ENCODE measurements around the gene JUND. TPM values are rescaled to one million over a fixed set of nuclear protein-coding genes. Genes with fewer than 3 reads are reported as not detected.

Gene JUND
- total and polyA plus RNA-seq, 8 donors: 86.8 to 181 (median 123) TPM

DNA sequence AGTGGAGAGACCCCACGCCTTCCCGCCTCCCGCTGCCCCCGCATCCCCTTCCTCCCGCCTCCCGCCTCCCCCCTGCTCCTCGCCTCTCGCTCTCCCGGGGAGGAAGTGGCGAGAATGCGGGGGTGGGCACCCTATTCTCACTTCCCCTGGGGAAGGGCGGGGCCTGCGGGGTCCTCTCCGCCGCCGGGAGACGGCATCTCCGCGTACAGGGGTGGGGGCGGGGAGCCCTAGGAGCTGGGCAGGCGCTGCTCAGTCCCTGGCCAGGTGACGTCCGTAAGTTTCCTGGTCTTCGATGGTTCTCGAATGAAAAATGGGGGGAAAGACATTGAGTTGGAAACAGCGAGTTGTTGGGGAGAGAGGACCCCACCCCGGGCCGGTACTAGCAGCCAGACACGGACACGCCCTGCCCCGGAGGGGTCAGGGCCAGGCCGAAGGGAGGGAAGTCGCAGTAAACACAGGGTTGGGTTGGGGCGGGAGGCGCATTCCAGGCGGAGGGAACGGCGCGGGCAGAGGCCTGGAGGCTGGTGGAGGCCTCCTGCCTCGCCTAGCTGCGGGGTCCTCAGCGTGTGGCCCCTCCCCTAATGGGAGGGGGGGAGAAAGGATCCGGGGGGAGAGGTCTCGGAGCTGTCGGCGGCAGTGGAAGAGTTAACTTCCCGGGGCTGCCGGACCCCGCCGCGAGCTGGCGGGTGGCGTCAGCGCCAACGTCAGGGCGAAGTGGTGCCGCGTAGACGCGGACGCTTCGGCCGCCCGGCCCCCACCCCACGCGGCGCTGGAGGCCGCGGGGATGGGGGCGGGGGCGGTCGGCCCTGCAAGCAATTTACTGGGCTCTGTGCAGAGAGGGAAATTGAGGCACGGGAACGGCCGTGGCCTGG, 10.4 kb upstream of the JUND start:
- WGBS, 2 donors: 3 to 5% methylated on average over 54 to 74 of the region's 75 CpGs
- DNase-seq (peak; percentile 66 to 88 (median 82)), FAIRE-seq (no peak), ATAC-seq (peak; percentile 68 to 83 (median 78))
- intact Hi-C loops (cut with DNase I): no loop called here
- Histone ChIP-seq H3K9me3 (no peaks in the 10 kb centered on the region), H3K27me3 (no peaks in the 10 kb centered on the region), H3K4me1 (peaks cover 0 to 4% (median 0%) of the 10 kb centered on the region in 3 donors), H3K27ac (peak overlapping the region; percentile 91 to 98 (median 94)), H3K4me3 (peak overlapping the region; percentile 29 to 73 (median 48)), H3K36me3 (no peaks in the 10 kb centered on the region)
- TF ChIP-seq, protein P1, sequence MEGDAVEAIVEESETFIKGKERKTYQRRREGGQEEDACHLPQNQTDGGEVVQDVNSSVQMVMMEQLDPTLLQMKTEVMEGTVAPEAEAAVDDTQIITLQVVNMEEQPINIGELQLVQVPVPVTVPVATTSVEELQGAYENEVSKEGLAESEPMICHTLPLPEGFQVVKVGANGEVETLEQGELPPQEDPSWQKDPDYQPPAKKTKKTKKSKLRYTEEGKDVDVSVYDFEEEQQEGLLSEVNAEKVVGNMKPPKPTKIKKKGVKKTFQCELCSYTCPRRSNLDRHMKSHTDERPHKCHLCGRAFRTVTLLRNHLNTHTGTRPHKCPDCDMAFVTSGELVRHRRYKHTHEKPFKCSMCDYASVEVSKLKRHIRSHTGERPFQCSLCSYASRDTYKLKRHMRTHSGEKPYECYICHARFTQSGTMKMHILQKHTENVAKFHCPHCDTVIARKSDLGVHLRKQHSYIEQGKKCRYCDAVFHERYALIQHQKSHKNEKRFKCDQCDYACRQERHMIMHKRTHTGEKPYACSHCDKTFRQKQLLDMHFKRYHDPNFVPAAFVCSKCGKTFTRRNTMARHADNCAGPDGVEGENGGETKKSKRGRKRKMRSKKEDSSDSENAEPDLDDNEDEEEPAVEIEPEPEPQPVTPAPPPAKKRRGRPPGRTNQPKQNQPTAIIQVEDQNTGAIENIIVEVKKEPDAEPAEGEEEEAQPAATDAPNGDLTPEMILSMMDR (IDR thresholded peaks at IDR 0.05): no peak

DNA sequence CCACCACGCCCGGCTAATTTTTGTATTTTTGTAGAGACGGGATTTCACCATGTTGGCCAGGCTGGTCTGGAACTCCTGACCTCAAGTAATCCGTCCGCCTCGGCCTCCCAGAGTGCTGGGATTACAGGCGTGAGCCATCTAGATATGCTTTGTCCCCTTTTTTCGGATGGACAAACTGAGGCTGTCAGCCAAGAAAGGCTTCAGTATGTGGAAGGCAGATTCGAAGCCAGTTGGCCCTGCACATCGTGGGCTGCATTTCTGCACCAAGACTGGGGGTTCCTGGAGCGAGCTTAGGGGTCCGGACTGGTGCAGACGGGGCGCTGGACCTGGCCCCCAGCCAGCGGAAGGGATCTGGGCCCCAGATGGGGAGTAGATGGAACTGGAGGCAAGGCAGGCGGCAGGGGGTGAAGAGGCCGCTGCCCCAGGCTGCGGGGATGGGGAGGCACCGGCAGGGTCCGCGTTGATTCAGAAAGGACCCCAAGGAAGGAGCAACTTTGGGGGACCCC, 9.7 kb upstream of the JUND start:
- peak overlapping the region; percentile 91 to 98 (median 94) for H3K27ac ChIP-seq
- DNase-seq: no peak
- intact Hi-C loops (cut with DNase I): no loop called here
- no peaks in the 10 kb centered on the region for H3K36me3 ChIP-seq
- no peak for FAIRE-seq
- no peaks in the 10 kb centered on the region for H3K27me3 ChIP-seq
- 71 to 75% methylated on average over 17 to 21 of the region's 21 CpGs for WGBS, 2 donors
- TF ChIP-seq, protein P1 (IDR thresholded peaks at IDR 0.05): no peak
- no peak for ATAC-seq
- H3K9me3 ChIP-seq: no peaks in the 10 kb centered on the region
- peak overlapping the region; percentile 29 to 73 (median 48) for H3K4me3 ChIP-seq
- peaks cover 0 to 4% (median 0%) of the 10 kb centered on the region in 3 donors for H3K4me1 ChIP-seq

DNA sequence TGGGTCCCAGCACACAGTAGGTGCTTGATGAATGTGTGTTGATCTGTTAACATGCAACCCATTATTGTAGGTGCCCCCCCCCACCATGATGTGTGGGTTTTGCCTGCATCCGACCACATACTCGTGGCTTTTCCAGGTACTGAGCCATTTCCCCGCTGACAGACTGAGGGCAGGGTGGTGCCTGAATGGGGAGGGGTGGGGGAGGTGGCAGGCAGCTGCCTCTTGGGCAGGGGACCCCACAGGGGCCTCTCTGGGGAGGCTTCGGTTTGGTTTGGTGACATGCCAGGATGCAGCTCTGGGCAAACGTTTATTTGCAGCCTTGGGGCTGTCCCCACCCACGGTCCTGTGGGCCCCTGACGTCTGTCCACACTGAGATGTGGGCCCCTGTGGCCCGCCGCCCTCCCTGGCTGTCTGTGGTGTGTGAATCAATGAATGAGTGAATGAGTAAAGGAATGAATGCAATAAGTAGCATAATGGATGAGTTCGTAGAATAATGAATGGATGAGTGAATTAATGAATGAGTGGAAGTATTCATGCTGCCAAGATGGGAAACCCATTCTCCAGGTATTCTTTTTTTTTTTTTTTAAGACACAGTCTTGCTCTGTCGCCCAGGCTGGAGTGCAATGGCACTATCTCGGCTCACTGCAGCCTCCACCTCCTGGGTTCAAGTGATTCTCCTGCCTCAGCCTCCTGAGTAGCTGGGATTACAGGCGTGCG, 9.0 kb upstream of the JUND start:
- Histone ChIP-seq H3K4me1 (peaks cover 0 to 4% (median 0%) of the 10 kb centered on the region in 3 donors), H3K9me3 (no peaks in the 10 kb centered on the region), H3K4me3 (no peak overlapping the region), H3K36me3 (no peaks in the 10 kb centered on the region), H3K27me3 (no peaks in the 10 kb centered on the region), H3K27ac (no peak overlapping the region)
- ATAC-seq: no peak
- FAIRE-seq: no peak
- WGBS, 2 donors: 41 to 42% methylated on average over 14 of the region's 14 CpGs
- DNase-seq: peak in 1 of 6 donors; percentile 51
- intact Hi-C loops (cut with DNase I): no loop called here
- TF ChIP-seq, protein P1 (IDR thresholded peaks at IDR 0.05): no peak

DNA sequence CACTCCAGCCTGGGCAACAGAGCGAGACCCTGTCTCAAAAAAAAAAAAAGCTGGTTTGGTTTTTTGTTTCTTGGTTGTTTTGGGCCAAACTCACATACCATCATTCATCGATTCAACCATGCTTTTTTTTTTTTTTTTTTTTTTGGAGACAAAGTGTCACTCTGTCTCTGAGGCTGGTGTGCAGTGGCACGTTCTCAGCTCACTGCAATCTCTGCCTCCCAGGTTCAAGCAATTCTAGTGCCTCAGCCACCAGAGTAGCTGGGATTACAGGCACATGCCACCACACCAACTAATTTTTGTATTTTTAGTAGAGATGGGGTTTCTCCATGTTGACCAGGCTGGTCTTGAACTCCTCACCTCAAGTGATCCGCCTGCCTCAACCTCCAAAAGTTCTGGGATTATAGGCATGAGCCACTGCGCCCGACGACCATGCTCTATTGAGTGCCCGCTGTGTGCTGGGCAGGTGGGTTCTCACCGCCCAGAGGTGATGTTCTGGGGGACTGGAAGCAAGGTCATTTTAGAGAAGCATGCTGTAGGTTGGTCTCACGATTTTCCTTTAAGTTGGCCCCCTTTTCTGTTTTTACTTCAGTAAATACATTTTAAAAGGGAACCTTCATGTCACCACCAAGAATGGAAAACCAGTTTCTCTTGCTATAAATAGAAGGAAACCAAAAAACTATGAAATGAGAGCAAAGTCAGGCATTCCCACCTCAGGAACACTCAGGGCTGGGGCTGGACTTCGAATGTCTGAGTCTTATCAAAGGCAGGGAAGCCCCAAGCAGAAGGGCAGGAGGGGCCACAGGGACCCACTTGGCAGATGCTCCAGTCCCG, 8.3 kb upstream of the JUND start:
- WGBS, 2 donors: 57 to 62% methylated on average over 12 of the region's 12 CpGs
- no peak for ATAC-seq
- DNase-seq: no peak
- no peaks in the 10 kb centered on the region for H3K9me3 ChIP-seq
- TF ChIP-seq, protein P1 (IDR thresholded peaks at IDR 0.05): no peak
- H3K36me3 ChIP-seq: no peaks in the 10 kb centered on the region
- no peak overlapping the region for H3K4me3 ChIP-seq
- intact Hi-C loops (cut with DNase I): no loop called here
- H3K4me1 ChIP-seq: peaks cover 0 to 4% (median 0%) of the 10 kb centered on the region in 3 donors
- no peaks in the 10 kb centered on the region for H3K27me3 ChIP-seq
- FAIRE-seq: no peak
- H3K27ac ChIP-seq: no peak overlapping the region
